Activated T-cell treated with anti-CD3 and anti-CD28 coated beads, Interleukin-2, amount 50 U/mL, for 4 hours (primary cell): Measurements from ENCODE around the gene SRM. TPM values are rescaled to one million over a fixed set of nuclear protein-coding genes. Genes with fewer than 3 reads are reported as not detected.
"Not testable (repeated sequence)": the region's sequence is repeated elsewhere in the genome, so short reads cannot be mapped to it uniquely, and the experiment has no call there.

Experiments used
- ATAC-seq, 2 donors: fragments of 200-7000 bp; cut with Tn5 transposase; one replicate each; pipeline ENCODE4 v1.10.0; 2021
- DNase-seq: peaks from one replicate; pipeline ENCODE4 v3.0.0-alpha.2; 2020
- H3K27me3 Mint-ChIP-seq: one replicate; pipeline ENCODE4 v1.8.0; 2021; ENCODE audit warnings: low read depth, mixed read lengths
- H3K36me3 Mint-ChIP-seq: one replicate; pipeline ENCODE4 v1.8.0; 2022; ENCODE audit warnings: mixed read lengths; ENCODE audit not compliant: insufficient read depth
- H3K4me1 Mint-ChIP-seq: one replicate; pipeline ENCODE4 v1.8.0; 2021; ENCODE audit warnings: low read depth, mixed read lengths
- H3K4me3 Mint-ChIP-seq: one replicate; pipeline ENCODE4 v1.8.0; 2021; ENCODE audit warnings: mild to moderate bottlenecking, moderate library complexity, mixed read lengths
- H3K9me3 Mint-ChIP-seq: one replicate; pipeline ENCODE4 v1.8.0; 2021; ENCODE audit warnings: mixed read lengths
- total RNA-seq, 3 donors: library from RNA; stranded (reverse); gene quantifications; one replicate each; pipeline ENCODE4 v1.2.1, GENCODE V29; 2021

SRM gene
- total RNA-seq, 3 donors from 2014 or later, result 622 to 706 (median 667) TPM

- no peaks in the 10 kb centered on the region for H3K9me3 Mint-ChIP-seq
- no peak overlapping the region for H3K4me3 Mint-ChIP-seq
- DNase-seq (no peak), ATAC-seq (no peak)
- peaks cover 45% of the 10 kb centered on the region for H3K36me3 Mint-ChIP-seq
- peaks cover 23% of the 10 kb centered on the region for H3K4me1 Mint-ChIP-seq
- no peaks in the 10 kb centered on the region for H3K27me3 Mint-ChIP-seq
These were observed 33.8 kb downstream of the SRM start for GRCh38 chr1:11026052-11026451.

- Mint-ChIP-seq H3K4me3 (no peak overlapping the region), H3K27me3 (no peaks in the 10 kb centered on the region), H3K36me3 (peaks cover 45% of the 10 kb centered on the region), H3K9me3 (no peaks in the 10 kb centered on the region), H3K4me1 (peaks cover 23% of the 10 kb centered on the region)
- ATAC-seq, result no peak
- no peak for DNase-seq
These were observed 34.2 kb downstream of the SRM start for GRCh38 chr1:11025618-11026017.

GRCh38 chr1:11024874-11025203, 35.0 kb downstream of the SRM start:
- no peak for ATAC-seq
- H3K4me1 Mint-ChIP-seq, result peaks cover 23% of the 10 kb centered on the region
- H3K36me3 Mint-ChIP-seq, result peaks cover 43% of the 10 kb centered on the region

GRCh38 chr1:11024154-11024873, 35.5 kb downstream of the SRM start:
- H3K4me1 Mint-ChIP-seq, result peaks cover 23% of the 10 kb centered on the region
- no peaks in the 10 kb centered on the region for H3K27me3 Mint-ChIP-seq
- H3K4me3 Mint-ChIP-seq, result no peak overlapping the region
- no peaks in the 10 kb centered on the region for H3K9me3 Mint-ChIP-seq
- peaks cover 43% of the 10 kb centered on the region for H3K36me3 Mint-ChIP-seq
- ATAC-seq (no peak), DNase-seq (no peak)

More at GRCh38 chr1:11024874-11025203, 35.0 kb downstream of the SRM start:
- Mint-ChIP-seq H3K4me3 (no peak overlapping the region), H3K9me3 (no peaks in the 10 kb centered on the region), H3K27me3 (no peaks in the 10 kb centered on the region)
- DNase-seq, result no peak

GRCh38 chr1:11023201-11023600, 36.6 kb downstream of the SRM start:
- ATAC-seq, result no peak
- Mint-ChIP-seq H3K9me3 (no peaks in the 10 kb centered on the region), H3K4me1 (peaks cover 28% of the 10 kb centered on the region), H3K36me3 (peaks cover 52% of the 10 kb centered on the region), H3K27me3 (no peaks in the 10 kb centered on the region), H3K4me3 (no peak overlapping the region)
- DNase-seq, result no peak

GRCh38 chr1:11019971-11020370, 39.8 kb downstream of the SRM start:
- DNase-seq (no peak), ATAC-seq (no peak)
- H3K27me3 Mint-ChIP-seq, result no peaks in the 10 kb centered on the region
- H3K9me3 Mint-ChIP-seq, result no peaks in the 10 kb centered on the region
- peaks cover 53% of the 10 kb centered on the region for H3K36me3 Mint-ChIP-seq
- peaks cover 38% of the 10 kb centered on the region for H3K4me1 Mint-ChIP-seq
- no peak overlapping the region for H3K4me3 Mint-ChIP-seq

GRCh38 chr1:11019358-11019757, 40.5 kb downstream of the SRM start:
- H3K27me3 Mint-ChIP-seq, ATAC-seq, DNase-seq, H3K4me3 Mint-ChIP-seq, H3K9me3 Mint-ChIP-seq: not testable (repeated sequence)
- Mint-ChIP-seq H3K36me3 (peaks cover 53% of the 10 kb centered on the region), H3K4me1 (peaks cover 40% of the 10 kb centered on the region)

GRCh38 chr1:11013160-11013531, 46.7 kb downstream of the SRM start:
- H3K36me3 Mint-ChIP-seq, result peaks cover 24% of the 10 kb centered on the region
- no peaks in the 10 kb centered on the region for H3K27me3 Mint-ChIP-seq
- DNase-seq (no peak), ATAC-seq (peak; percentile 38 to 40)
- H3K9me3 Mint-ChIP-seq, result no peaks in the 10 kb centered on the region
- peaks cover 31% of the 10 kb centered on the region for H3K4me1 Mint-ChIP-seq
- H3K4me3 Mint-ChIP-seq, result peak overlapping the region; percentile 91

- ATAC-seq (peak; percentile 86 to 88), DNase-seq (peak; percentile 83)
- H3K9me3 Mint-ChIP-seq, result no peaks in the 10 kb centered on the region
- peaks cover 29% of the 10 kb centered on the region for H3K4me1 Mint-ChIP-seq
- H3K36me3 Mint-ChIP-seq, result peaks cover 22% of the 10 kb centered on the region
- H3K4me3 Mint-ChIP-seq, result peak within 1 kb of the TSS; percentile 91
- H3K27me3 Mint-ChIP-seq, result no peaks in the 10 kb centered on the region
These were observed 47.3 kb downstream of the SRM start, which contains the start of gene TARDBP for GRCh38 chr1:11012260-11013159. Gene TARDBP, plus strand, starts transcription at chr1:11012654. Its CDS starts 1,074 bp downstream, at chr1:11013728.

Other genes starting within 250 kb of the SRM start
- gene TARDBP, start 47.4 kb downstream of the SRM start, total RNA-seq, result 100 to 1,000 TPM; 196 to 208 (median 201) TPM
- 1 to 10 TPM in 1 of 3 donors, under 1 TPM in 2; 0.48 to 1.0 (median 0.50) TPM for gene MASP2, start 12.8 kb downstream of the SRM start, total RNA-seq
- gene EXOSC10, start 39.9 kb upstream of the SRM start, total RNA-seq, result 10 to 100 TPM; 82.8 to 86.6 (median 85.1) TPM
- not detected for gene ANGPTL7, start 129.3 kb upstream of the SRM start, total RNA-seq
- 10 to 100 TPM; 46.4 to 49.6 (median 47.9) TPM for gene MTOR, start 202.5 kb upstream of the SRM start, total RNA-seq
- 10 to 100 TPM; 46.1 to 57.8 (median 47.4) TPM for gene UBIAD1, start 213.2 kb upstream of the SRM start, total RNA-seq